HG03045 (cell line): ENCODE data around the gene CNOT6L.
"Not testable (repeated sequence)": the region's sequence is repeated elsewhere in the genome, so short reads cannot be mapped to it uniquely, and the experiment has no call there.

ENCODE experiments used
- ATAC-seq: cut with Tn5 transposase; IDR thresholded peaks from one replicate; pipeline ENCODE4 v1.9.1; 2021; ENCODE audit warnings: mild to moderate bottlenecking, moderate library complexity; ENCODE audit not compliant: unreplicated experiment

The CNOT6L gene

GRCh38 chr4:77783895-77784294 lies 35.3 kb downstream of the CNOT6L start:
- ATAC-seq, result no peak

GRCh38 chr4:77782102-77782835 lies 36.9 kb downstream of the CNOT6L start:
- ATAC-seq, result no peak

GRCh38 chr4:77780762-77781161 lies 38.4 kb downstream of the CNOT6L start:
- not testable (repeated sequence) for ATAC-seq

GRCh38 chr4:77777135-77777807 lies 41.9 kb downstream of the CNOT6L start:
- ATAC-seq, result no peak

- no peak for ATAC-seq
Observed at GRCh38 chr4:77776182-77777134, 42.7 kb downstream of the CNOT6L start.

GRCh38 chr4:77773101-77773500 lies 46.1 kb downstream of the CNOT6L start:
- ATAC-seq, result no peak

- no peak for ATAC-seq
Observed at GRCh38 chr4:77771566-77771965, 47.6 kb downstream of the CNOT6L start.

GRCh38 chr4:77765720-77766119 lies 53.4 kb downstream of the CNOT6L start:
- no peak for ATAC-seq

- no peak for ATAC-seq
Observed at GRCh38 chr4:77762531-77762930, 56.6 kb downstream of the CNOT6L start.

GRCh38 chr4:77761595-77761994 lies 57.6 kb downstream of the CNOT6L start:
- no peak for ATAC-seq

GRCh38 chr4:77758804-77759203 lies 60.4 kb downstream of the CNOT6L start:
- no peak for ATAC-seq

GRCh38 chr4:77751764-77752163 lies 67.4 kb downstream of the CNOT6L start:
- ATAC-seq, result no peak

GRCh38 chr4:77745792-77746191 lies 73.4 kb downstream of the CNOT6L start:
- no peak for ATAC-seq

GRCh38 chr4:77742054-77742453 lies 77.1 kb downstream of the CNOT6L start:
- ATAC-seq, result no peak

GRCh38 chr4:77740480-77740879 lies 78.7 kb downstream of the CNOT6L start:
- ATAC-seq, result no peak

- peak; percentile 90 for ATAC-seq
Observed at GRCh38 chr4:77734928-77735327, 84.2 kb downstream of the CNOT6L start.

GRCh38 chr4:77731656-77732055 lies 87.5 kb downstream of the CNOT6L start:
- ATAC-seq, result no peak

- no peak for ATAC-seq
Observed at GRCh38 chr4:77728420-77728819, 90.7 kb downstream of the CNOT6L start.

GRCh38 chr4:77721073-77721472 lies 98.1 kb downstream of the CNOT6L start:
- ATAC-seq, result no peak

- not testable (repeated sequence) for ATAC-seq
Observed at GRCh38 chr4:77718500-77718899, 100.7 kb downstream of the CNOT6L start.
